GM21576 (cell line): Measurements from ENCODE around the gene IQSEC3.

Source experiments
- ATAC-seq: cut with Tn5 transposase; IDR thresholded peaks from one replicate; pipeline ENCODE4 v1.9.1; 2021; ENCODE audit warnings: mild to moderate bottlenecking, moderate library complexity; ENCODE audit not compliant: unreplicated experiment

Gene IQSEC3

GRCh38 chr12:162467-163307 lies 96.1 kb downstream of the IQSEC3 start:
- ATAC-seq: no peak

- ATAC-seq: no peak
Measured at GRCh38 chr12:163406-163986, 96.9 kb downstream of the IQSEC3 start.

DNA sequence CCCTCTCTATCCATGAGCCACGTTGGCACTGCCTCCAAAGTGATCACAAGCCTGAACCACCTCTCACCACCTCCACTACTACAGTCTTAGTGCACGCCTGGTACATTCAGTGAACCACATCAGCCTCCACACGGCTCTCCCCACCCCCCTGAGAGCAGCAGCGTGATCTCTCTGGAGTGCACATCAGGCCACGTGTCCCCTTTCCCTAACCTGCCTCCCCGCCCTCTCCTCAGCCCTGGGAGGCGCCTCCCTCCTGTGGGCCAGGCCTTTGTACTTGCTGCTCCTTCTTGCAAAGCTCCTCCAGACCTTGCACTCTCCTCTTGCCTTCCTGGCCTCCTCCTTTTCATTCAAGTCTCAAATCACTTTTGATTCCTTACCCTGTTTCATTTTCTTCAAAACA lies 97.6 kb downstream of the IQSEC3 start:
- no peak for ATAC-seq

DNA sequence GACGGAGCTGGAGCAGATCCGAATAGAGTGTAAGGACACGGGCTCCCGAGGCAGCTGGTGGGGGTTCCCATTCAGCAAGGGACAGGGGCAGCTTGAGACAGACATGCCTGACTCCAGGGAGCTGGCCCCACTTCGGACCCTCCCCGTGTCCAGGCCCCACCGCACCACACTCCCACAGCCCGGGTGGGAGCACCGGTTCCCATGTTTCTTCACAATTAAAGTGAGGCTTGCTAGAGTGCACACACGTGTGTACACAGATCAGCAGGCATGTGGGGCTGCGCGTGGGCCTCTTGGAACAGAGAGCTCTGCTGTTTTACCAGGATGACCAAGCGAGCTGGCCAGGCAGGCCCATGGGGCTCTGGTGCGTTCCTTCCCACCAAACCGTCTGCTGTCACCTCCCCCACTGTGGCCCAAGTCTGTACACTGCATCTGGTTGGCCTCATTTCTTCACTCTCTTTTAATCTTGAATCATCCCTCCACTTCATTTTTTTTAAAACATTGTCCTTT lies 99.3 kb downstream of the IQSEC3 start:
- no peak for ATAC-seq

GRCh38 chr12:166425-167075 lies 100.0 kb downstream of the IQSEC3 start:
- no peak for ATAC-seq

DNA sequence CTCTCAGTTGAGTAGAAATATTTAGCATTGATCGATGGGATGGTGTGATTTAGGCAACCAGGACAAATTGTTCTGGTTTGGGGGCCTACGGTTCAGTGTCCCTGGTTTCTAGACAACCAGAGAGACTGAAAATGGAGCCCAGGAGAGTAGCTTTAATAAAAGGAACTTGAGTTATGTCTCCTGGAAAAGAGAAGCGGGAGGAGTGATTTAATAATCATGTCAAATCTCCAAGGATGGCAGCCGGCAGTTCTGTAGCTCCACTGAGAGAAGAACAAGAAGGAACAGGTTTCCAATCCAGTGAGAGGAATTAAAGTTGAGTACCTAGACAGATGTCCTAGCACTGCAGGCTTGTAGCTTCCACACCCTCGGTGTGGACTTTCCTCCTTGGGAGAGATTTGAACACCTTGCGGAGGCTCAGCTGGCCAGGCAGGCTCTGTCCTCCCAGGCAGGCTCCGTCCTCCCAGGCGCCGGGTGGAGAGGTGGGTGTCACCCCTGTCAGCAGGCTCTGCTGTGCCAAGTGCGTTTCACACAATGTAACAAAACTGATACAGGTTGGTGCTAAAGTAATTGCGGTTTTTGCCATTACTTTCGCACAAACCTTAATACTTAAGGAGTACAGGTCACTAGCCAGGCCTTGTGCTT lies 101.5 kb downstream of the IQSEC3 start:
- ATAC-seq: no peak

DNA sequence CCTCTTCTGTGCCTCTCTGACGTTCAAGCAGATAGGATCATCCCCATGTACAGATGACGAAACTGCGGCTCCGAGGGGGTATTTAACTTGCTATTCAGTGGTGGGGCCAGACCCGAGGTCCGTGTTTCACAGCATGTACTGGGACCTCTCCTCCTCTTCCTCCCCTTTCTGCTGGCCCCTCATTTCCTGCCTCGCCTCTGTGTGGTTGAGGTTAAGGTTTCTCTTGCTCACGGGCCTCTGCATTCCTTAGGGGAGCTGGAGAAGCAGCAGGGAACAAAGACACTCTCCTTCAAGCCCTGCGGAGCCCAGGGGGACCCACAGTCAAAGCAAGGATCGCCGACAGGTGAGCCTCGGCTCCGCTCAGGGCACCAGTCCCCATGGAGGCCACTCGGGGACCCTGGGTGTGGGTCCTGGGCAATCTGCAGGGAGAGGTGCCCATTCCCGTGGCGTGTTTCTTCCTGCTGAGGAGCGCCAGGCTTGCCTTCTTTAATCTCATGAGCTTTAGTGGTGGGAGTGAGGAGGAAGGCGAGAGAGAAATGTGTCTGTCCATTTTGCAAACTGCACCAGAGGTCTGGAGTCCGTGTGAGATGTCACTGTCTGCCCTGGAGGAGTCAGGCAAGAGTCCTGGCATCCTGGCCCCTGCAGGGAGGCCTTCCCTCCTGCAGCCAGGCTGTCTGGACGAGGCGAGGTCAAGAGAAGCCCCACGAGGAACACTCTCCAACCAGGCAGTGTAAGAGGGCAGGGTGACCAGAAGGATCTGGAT lies 102.4 kb downstream of the IQSEC3 start:
- ATAC-seq: no peak

DNA sequence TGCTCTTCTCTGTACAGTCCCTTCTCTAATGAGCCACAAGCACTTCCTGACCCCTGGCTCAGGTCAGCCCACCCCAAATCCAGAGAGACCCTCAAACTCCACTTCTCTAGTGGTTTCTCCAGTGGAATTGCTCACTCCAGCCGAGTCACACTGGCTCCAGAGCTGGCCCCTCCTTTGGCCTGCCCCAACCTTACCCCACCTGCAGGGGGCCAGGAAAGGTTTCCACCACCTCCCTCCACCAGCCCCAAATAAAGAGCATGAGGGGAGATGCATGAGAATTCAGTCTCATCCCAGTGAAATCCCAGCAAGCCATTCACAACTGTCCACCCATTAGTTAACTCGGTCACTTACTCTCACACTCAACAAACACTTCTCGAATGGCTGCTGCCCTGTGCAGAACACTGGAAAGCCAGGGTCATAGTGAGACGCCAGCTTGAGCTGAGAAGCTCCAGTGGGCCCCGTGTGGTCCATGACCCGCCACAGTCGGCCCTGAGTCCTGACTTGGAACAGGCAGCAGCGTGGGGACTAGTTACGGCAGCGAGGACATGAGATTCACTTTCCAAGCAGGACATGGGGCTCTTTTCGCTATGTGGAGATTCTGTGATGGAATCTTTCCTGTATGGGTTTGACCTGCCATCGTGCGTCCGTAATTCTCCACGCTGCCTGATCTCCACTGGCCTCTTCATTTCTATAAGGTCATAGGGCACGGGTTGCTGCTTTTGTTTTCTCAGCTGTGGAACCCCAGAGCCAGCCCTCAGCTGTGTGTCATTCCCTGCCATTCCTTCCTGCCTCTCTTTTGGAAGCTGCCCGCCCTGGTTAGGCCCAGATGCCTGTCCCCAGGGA lies 103.2 kb downstream of the IQSEC3 start:
- ATAC-seq: no peak

- ATAC-seq: no peak
Measured at GRCh38 chr12:170371-171225, 104.0 kb downstream of the IQSEC3 start.

- no peak for ATAC-seq
Measured at GRCh38 chr12:171276-171675, 104.7 kb downstream of the IQSEC3 start.

DNA sequence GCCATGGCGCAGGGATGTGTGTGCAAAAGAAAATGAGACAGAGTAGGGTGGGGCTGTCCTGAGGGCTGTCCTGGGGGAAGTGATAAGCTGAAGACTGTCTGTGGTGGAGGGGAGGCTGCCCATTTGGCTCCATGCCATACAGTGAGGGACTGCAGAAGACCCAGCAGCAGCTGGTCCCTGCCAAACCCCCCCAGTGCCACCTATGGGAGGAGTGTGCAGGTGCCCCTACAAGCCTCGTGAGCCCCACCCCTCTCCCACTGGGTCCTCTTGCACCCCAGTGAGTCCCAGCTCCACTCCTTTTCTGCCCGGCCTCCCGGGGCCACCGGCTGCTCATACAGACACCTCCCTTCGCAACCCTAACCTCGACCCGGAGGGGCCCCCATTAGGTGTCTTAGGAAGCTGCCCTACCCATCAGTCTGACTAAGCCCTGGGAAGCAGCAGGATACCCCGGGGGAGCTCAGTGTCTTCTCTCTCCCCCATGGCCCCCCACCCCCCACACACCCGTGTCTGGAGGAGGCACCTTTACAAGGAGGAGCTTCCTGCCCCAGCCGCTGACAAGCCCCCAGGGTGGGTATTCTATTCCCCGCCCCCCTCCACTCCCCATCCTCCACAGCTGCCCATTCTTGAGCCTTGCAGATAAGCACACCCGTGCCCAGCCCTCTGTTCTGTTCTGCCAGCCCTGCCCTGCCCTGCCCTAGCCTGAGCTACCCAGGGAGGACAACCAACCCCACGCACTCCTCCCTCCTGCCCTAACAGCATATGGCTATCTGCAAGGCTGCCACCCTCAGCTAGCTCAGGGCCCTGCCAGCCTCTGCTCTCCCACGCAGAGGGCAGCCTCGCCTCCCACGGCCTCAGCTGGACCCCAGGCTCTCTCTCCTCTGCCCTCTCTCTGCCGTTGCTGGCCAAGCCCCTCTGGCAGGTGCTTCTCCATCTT lies 105.4 kb downstream of the IQSEC3 start:
- no peak for ATAC-seq

DNA sequence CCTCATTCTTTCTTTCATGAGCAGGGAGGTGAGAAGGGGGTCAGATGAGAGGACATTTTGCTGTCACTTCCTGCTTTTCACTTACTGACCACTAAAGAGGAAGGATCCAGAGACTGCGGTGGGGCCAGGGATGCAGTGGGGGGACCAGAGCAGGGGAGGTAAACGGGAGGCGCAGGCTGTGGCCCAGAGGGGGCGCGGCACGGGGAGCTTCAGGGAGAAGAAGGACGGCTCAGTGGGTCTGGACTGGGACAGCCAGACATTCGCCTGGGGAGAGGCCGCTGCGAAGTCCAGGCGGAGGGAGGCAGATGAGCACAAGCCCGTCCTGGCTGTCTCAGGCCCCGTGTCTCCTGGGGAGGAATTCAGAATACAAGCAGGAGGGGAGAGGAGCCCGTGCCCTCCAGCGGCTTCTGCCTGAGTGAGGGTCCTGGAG lies 106.2 kb downstream of the IQSEC3 start:
- no peak for ATAC-seq

- ATAC-seq: no peak
Measured at GRCh38 chr12:174124-174523, 107.6 kb downstream of the IQSEC3 start.

DNA sequence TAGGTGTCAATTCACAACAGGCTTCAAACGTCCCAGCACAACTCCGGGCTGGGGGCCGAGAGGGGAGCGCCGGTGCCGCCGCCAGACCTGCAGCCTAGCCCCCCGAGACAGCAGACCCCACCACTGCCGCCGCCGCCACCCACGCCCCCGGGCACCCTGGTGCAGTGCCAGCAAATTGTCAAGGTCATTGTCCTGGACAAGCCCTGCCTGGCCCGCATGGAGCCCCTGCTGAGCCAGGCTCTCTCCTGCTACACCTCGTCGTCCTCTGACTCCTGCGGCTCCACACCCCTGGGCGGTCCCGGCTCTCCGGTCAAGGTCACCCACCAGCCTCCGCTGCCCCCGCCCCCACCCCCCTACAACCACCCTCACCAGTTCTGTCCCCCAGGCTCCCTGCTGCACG lies 108.0 kb downstream of the IQSEC3 start:
- ATAC-seq: no peak

GRCh38 chr12:175250-175649 lies 108.7 kb downstream of the IQSEC3 start:
- no peak for ATAC-seq

DNA sequence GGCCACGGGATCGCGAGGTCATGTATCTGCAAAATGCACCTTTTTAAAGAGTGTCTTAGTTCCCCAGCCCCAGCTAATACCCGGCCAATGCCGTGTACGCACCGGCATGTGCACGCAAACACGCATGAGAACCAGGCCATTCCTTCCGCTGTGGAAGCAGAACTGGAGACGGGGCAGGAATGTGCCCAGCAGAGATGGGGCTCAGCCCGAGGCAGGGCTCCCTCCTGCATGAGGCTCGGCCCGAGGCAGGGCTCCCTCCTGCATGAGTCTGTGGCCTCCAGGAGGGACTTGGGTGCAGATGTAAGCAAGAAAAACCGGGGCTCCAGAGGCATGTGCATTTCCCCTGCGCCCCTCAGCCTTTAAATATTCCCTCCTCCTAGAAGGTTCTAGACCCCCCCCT lies 109.2 kb downstream of the IQSEC3 start:
- no peak for ATAC-seq

GRCh38 chr12:176321-177181 lies 110.0 kb downstream of the IQSEC3 start:
- no peak for ATAC-seq
